T-helper 2 cell (primary cell): ENCODE measurements around the gene PRKG1.

ENCODE experiments used
- DNase-seq, 5 experiments: peaks; one replicate each; pipeline versions ENCODE4 v3.0.0 to v3.0.0-alpha.2; 2012 to 2022

PRKG1 gene

GRCh38 chr10:52100011-52100547, 1025.8 kb downstream of the PRKG1 start:
- DNase-seq, result no peak

- DNase-seq, result no peak
Measured at GRCh38 chr10:52105301-52105700, 1031.0 kb downstream of the PRKG1 start.

GRCh38 chr10:52106011-52106410, 1031.7 kb downstream of the PRKG1 start:
- DNase-seq, result no peak

GRCh38 chr10:52106899-52107298, 1032.6 kb downstream of the PRKG1 start:
- no peak for DNase-seq

- no peak for DNase-seq
Measured at GRCh38 chr10:52108236-52108635, 1033.9 kb downstream of the PRKG1 start.

GRCh38 chr10:52110576-52110975, 1036.3 kb downstream of the PRKG1 start:
- DNase-seq, result no peak

GRCh38 chr10:52111101-52111891, 1037.0 kb downstream of the PRKG1 start:
- DNase-seq, result no peak

- peak in 1 of 5 experiments; percentile 1 for DNase-seq
Measured at GRCh38 chr10:52115823-52116222, 1041.5 kb downstream of the PRKG1 start.

- no peak for DNase-seq
Measured at GRCh38 chr10:52119507-52119906, 1045.2 kb downstream of the PRKG1 start.

GRCh38 chr10:52121688-52122087, 1047.4 kb downstream of the PRKG1 start:
- DNase-seq, result no peak

- no peak for DNase-seq
Measured at GRCh38 chr10:52128056-52128683, 1053.9 kb downstream of the PRKG1 start.

GRCh38 chr10:52129410-52130178, 1055.3 kb downstream of the PRKG1 start:
- no peak for DNase-seq

GRCh38 chr10:52135101-52135500, 1060.8 kb downstream of the PRKG1 start:
- DNase-seq, result no peak

GRCh38 chr10:52136921-52137320, 1062.6 kb downstream of the PRKG1 start:
- DNase-seq, result no peak

- no peak for DNase-seq
Measured at GRCh38 chr10:52143338-52143737, 1069.1 kb downstream of the PRKG1 start.

- DNase-seq, result no peak
Measured at GRCh38 chr10:52145636-52146035, 1071.3 kb downstream of the PRKG1 start.

- no peak for DNase-seq
Measured at GRCh38 chr10:52146766-52147165, 1072.5 kb downstream of the PRKG1 start.

GRCh38 chr10:52170776-52171175, 1096.5 kb downstream of the PRKG1 start:
- DNase-seq, result no peak

- DNase-seq, result no peak
Measured at GRCh38 chr10:52172581-52172980, 1098.3 kb downstream of the PRKG1 start.

- DNase-seq, result no peak
Measured at GRCh38 chr10:52185256-52185655, 1111.0 kb downstream of the PRKG1 start.

- no peak for DNase-seq
Measured at GRCh38 chr10:52187521-52188258, 1113.4 kb downstream of the PRKG1 start.

GRCh38 chr10:52191049-52191448, 1116.8 kb downstream of the PRKG1 start:
- no peak for DNase-seq

GRCh38 chr10:52194191-52194590, 1119.9 kb downstream of the PRKG1 start:
- DNase-seq, result no peak
